GM12878 (cell line): ENCODE data around the gene TSKU. TPM values are rescaled to one million over a fixed set of nuclear protein-coding genes. Genes with fewer than 3 reads are reported as not detected.

ENCODE experiments used
- ATAC-seq: fragments of 200-7000 bp; cut with Tn5 transposase; 3 replicates; pipeline ENCODE4 v1.9.1; 2020; ENCODE audit warnings: mild to moderate bottlenecking, moderate library complexity
- BruUV-seq: library from RNA; stranded (reverse); fragments of 400-500 nt; replicated peaks from 2 replicates; lab custom pipeline; 2021; lab: Mats Ljungman, UMichigan
- CTCF ChIA-PET: fragments of 300-600 bp; sonication (Branson Sonifier 250); formaldehyde crosslinking; extraction: SDS; loops from one replicate; lab custom pipeline; 2021; ENCODE audit warnings: inconsistent platforms; lab: Yijun Ruan, JAX
- POLR2A ChIA-PET: fragments of 350-600 bp; formaldehyde crosslinking; extraction: SDS; loops from one replicate; lab custom pipeline; 2021; ENCODE audit warnings: inconsistent platforms; lab: Charles Lee
- RAD21 ChIA-PET: fragments of 300-600 bp; sonication (Branson Sonifier 250); formaldehyde crosslinking; loops from one replicate; lab custom pipeline; 2023; ENCODE audit warnings: antibody characterized with exemption; ENCODE audit not compliant: unreplicated experiment; lab: Charles Lee
- SMC1A ChIA-PET: fragments of 300-600 bp; sonication (Branson Sonifier 250); formaldehyde crosslinking; loops from one replicate; lab custom pipeline; 2023; ENCODE audit not compliant: unreplicated experiment, uncharacterized antibody; lab: Charles Lee
- DNase-seq: peaks from one replicate; pipeline ENCODE4 v3.0.0-alpha.2; 2011; ENCODE audit warnings: low read depth, low spot score
- FAIRE-seq: peaks from 3 replicates; lab custom pipeline; 2011; peaks lifted over from hg19 to GRCh38; lab: Jason Lieb, UNC
- H2AFZ ChIP-seq: 2 replicates; pipeline ENCODE4 v1.6.0; 2011; ENCODE audit warnings: low read depth, low read length, control low read depth; ENCODE audit not compliant: control insufficient read depth
- H3K27ac ChIP-seq: 2 replicates; pipeline ENCODE4 v1.5.1; 2011; ENCODE audit warnings: control low read depth; ENCODE audit not compliant: control insufficient read depth, insufficient read depth
- H3K27me3 ChIP-seq, 2 experiments: replicated peaks in 1 of 2; 2 replicates each; pipeline versions ENCODE4 v1.6.0 to v1.6.1; 2011; ENCODE audit warnings: low read length in 1 of 2; ENCODE audit not compliant: control insufficient read depth in 2 of 2, insufficient read depth in 2 of 2
- H3K36me3 ChIP-seq, 2 experiments: 2 replicates each; pipeline ENCODE4 v1.5.1; 2011; ENCODE audit warnings: low read length in 1 of 2; ENCODE audit not compliant: control insufficient read depth in 2 of 2, insufficient read depth in 2 of 2
- H3K4me1 ChIP-seq: 2 replicates; pipeline ENCODE4 v1.6.1; 2011; ENCODE audit warnings: mild to moderate bottlenecking, low read length, moderate library complexity, mixed read lengths; ENCODE audit not compliant: control insufficient read depth, insufficient read depth
- H3K4me2 ChIP-seq: 2 replicates; pipeline ENCODE4 v1.6.0; 2011; ENCODE audit warnings: control low read depth; ENCODE audit not compliant: control insufficient read depth, insufficient read depth
- H3K4me3 ChIP-seq: fragments of 200-600 bp; sonication (generic); 2 replicates; pipeline ENCODE4 v1.5.1; 2016
- H3K79me2 ChIP-seq: 2 replicates; pipeline ENCODE4 v1.6.0; 2011; ENCODE audit warnings: low read length; ENCODE audit not compliant: control insufficient read depth, insufficient read depth
- H3K9ac ChIP-seq: 2 replicates; pipeline ENCODE4 v1.8.0; 2011; ENCODE audit warnings: low read length, control low read depth, mixed read lengths; ENCODE audit not compliant: control insufficient read depth, insufficient read depth
- H3K9me3 ChIP-seq: replicated peaks from 3 replicates; pipeline ENCODE4 v1.5.1; 2011; ENCODE audit warnings: mild to moderate bottlenecking, low read length; ENCODE audit not compliant: control insufficient read depth, insufficient read depth
- H4K20me1 ChIP-seq: 2 replicates; pipeline ENCODE4 v1.6.0; 2011; ENCODE audit not compliant: control insufficient read depth, insufficient read depth
- ATF7 ChIP-seq: fragments of 450-650 bp; IDR thresholded peaks from 2 replicates; pipeline ENCODE4 v1.6.1; 2016; ENCODE audit warnings: low read depth, mild to moderate bottlenecking
- CHD2 ChIP-seq: IDR thresholded peaks from 2 replicates; pipeline ENCODE4 v1.6.1; 2011; ENCODE audit warnings: low read depth, low read length, improper control_type of control experiment, borderline replicate concordance
- CREB1 ChIP-seq: IDR thresholded peaks from 2 replicates; pipeline ENCODE4 v1.6.1; 2012; ENCODE audit warnings: low read depth, mild to moderate bottlenecking, inconsistent platforms
- ELK1 ChIP-seq: IDR thresholded peaks from 2 replicates; pipeline ENCODE4 v1.6.1; 2012; ENCODE audit warnings: low read depth, low read length, improper control_type of control experiment
- MAX ChIP-seq: IDR thresholded peaks from 2 replicates; pipeline ENCODE4 v1.6.1; 2012; ENCODE audit warnings: low read depth, low read length, improper control_type of control experiment
- MLLT1 ChIP-seq: fragments of 450-650 bp; IDR thresholded peaks from 2 replicates; pipeline ENCODE4 v1.6.1; 2016; ENCODE audit warnings: mild to moderate bottlenecking
- MTA3 ChIP-seq: IDR thresholded peaks from 2 replicates; pipeline ENCODE4 v1.6.1; 2012; ENCODE audit warnings: low read length, inconsistent platforms, borderline replicate concordance
- MYC ChIP-seq: IDR thresholded peaks from 2 replicates; pipeline ENCODE4 v1.6.1; 2011; ENCODE audit warnings: mild to moderate bottlenecking, low read length, moderate library complexity, inconsistent platforms; ENCODE audit not compliant: insufficient read depth, insufficient replicate concordance, insufficient read length, severe bottlenecking
- NBN ChIP-seq: fragments of 450-650 bp; IDR thresholded peaks from 2 replicates; pipeline ENCODE4 v1.6.1; 2016
- RAD51 ChIP-seq: fragments of 450-650 bp; IDR thresholded peaks from 2 replicates; pipeline ENCODE4 v1.6.1; 2016; ENCODE audit warnings: moderate library complexity, mild to moderate bottlenecking, inconsistent platforms
- SREBF1 ChIP-seq: IDR thresholded peaks from 2 replicates; pipeline ENCODE4 v1.6.1; 2012; ENCODE audit warnings: mild to moderate bottlenecking, low read length
- YBX1 ChIP-seq: fragments of 450-650 bp; IDR thresholded peaks from 2 replicates; pipeline ENCODE4 v1.6.1; 2016; ENCODE audit warnings: antibody characterized with exemption
- ZNF24 ChIP-seq: fragments of 450-650 bp; IDR thresholded peaks from 2 replicates; pipeline ENCODE4 v1.6.1; 2017; ENCODE audit warnings: antibody characterized with exemption, mild to moderate bottlenecking
- ZNF274 ChIP-seq: IDR thresholded peaks from one replicate; pipeline ENCODE4 v1.8.0; 2011; ENCODE audit not compliant: insufficient read length, insufficient read depth
- WGBS: methylation state at CpG from one replicate; pipeline ENCODE4 v1.1.6; 2016; ENCODE audit warnings: low lambda C conversion rate; ENCODE audit not compliant: insufficient replicate concordance, insufficient coverage; ENCODE audit errors: missing lambda C conversion rate; 5-methylcytosine and 5-hydroxymethylcytosine counted together
- in situ Hi-C: fragments of 300-500 bp; cut with MboI; formaldehyde crosslinking; loops from 9 replicates; pipeline ENCODE4 v1.14.3; 2018; ENCODE audit warnings: mixed read lengths
- intact Hi-C: fragments of 100-400 bp; cut with micrococcal nuclease; formaldehyde crosslinking; loops from one replicate; pipeline ENCODE4 v1.14.2; 2022; ENCODE audit not compliant: unreplicated experiment
- polyA plus RNA-seq, 11 experiments: library from polyadenylated mRNA; depleted of rRNA in 4 of 11; unstranded in 6 of 11; stranded (reverse) in 5 of 11; fragments of >200 nt; fragmentation: Nextera tagmentation in 4 of 11; fragmentation: Illumina TruSeq in 1 of 11; extraction: Ambion mirVana in 4 of 11; extraction: Trizol in 1 of 11; gene quantifications; 1 replicate in 1 of 11; 2 replicates in 10 of 11; pipeline versions ENCODE4 v1.2.1 to v1.2.3, GENCODE V29; 2011 to 2016; ENCODE audit warnings: inconsistent platforms in 2 of 11, missing spikeins in 2 of 11, low read depth in 1 of 11
- total RNA-seq, 4 experiments: library from RNA; depleted of rRNA in 3 of 4; stranded (reverse); fragments of >200 nt in 3 of 4; fragmentation: Illumina TruSeq in 1 of 4; extraction: Trizol in 1 of 4; gene quantifications; 2 replicates each; pipeline versions ENCODE4 v1.2.1 to v1.2.3, GENCODE V29; 2013 to 2021

The TSKU gene
- total and polyA plus RNA-seq, 10 of the 15 experiments (the other 5 are each of a cell fraction or from before 2014, with no cell fraction given), result 0.04 to 1.5 (median 0.62) TPM

- no peak for FAIRE-seq
- Histone ChIP-seq H3K4me1 (no peaks in the 10 kb centered on the region), H4K20me1 (no peaks in the 10 kb centered on the region), H3K9ac (no peak overlapping the region), H3K9me3 (no peaks in the 10 kb centered on the region)
- POLR2A ChIA-PET, result no interaction called here
- no TSS peak for BruUV-seq
- intact Hi-C loops (no loop called here), in situ Hi-C loops (no loop called here)
- RAD21 ChIA-PET, result no interaction called here
- TF ChIP-seq ELK1 (no peak), RAD51 (no peak), YBX1 (no peak), SREBF1 (no peak), CREB1 (no peak), MYC (no peak), MLLT1 (no peak), ZNF274 (no peak), CHD2 (no peak), MTA3 (no peak), ATF7 (no peak), MAX (no peak), NBN (no peak), ZNF24 (no peak)
- TF ChIP-seq, all 136 proteins: peak for 0
- no peak for ATAC-seq
- no peaks in the 10 kb centered on the region for H3K36me3 ChIP-seq
- no peak overlapping the region for H3K27ac ChIP-seq
- SMC1A ChIA-PET, result no interaction called here
- H3K79me2 ChIP-seq, result no peaks in the 10 kb centered on the region
- no peak overlapping the region for H3K4me2 ChIP-seq
- CTCF ChIA-PET, result no interaction called here
- 39% methylated on average over 4 of the region's 4 CpGs for WGBS
- no peak overlapping the region for H2AFZ ChIP-seq
- H3K4me3 ChIP-seq, result no peak overlapping the region
- H3K27me3 ChIP-seq, result peaks cover 0 to 2% of the 10 kb centered on the region in 2 experiments; a peak in 3 of 4 replicates
- no peak for DNase-seq
Measured at GRCh38 chr11:76745044-76745376, 38.1 kb upstream of the TSKU start.
